T-helper 2 cell treated with Interferon-gamma antibody and Interleukin-4, amounts not matched to agents 5 μg/mL and 100 μg/mL, for 36 hours (primary cell): ENCODE data around the gene LIPA.
"Not testable (repeated sequence)": the region's sequence is repeated elsewhere in the genome, so short reads cannot be mapped to it uniquely, and the experiment has no call there.

ENCODE experiments used
- DNase-seq: peaks from one replicate; pipeline ENCODE4 v3.0.0; 2021; ENCODE audit warnings: low spot score
- H3K27ac Mint-ChIP-seq: one replicate; pipeline ENCODE4 v1.8.0; 2021; ENCODE audit warnings: mild to moderate bottlenecking, mixed read lengths
- H3K27me3 Mint-ChIP-seq: one replicate; pipeline ENCODE4 v1.8.0; 2021; ENCODE audit warnings: low read depth, mixed read lengths
- H3K36me3 Mint-ChIP-seq: one replicate; pipeline ENCODE4 v1.8.0; 2021; ENCODE audit warnings: low read depth, mixed read lengths
- H3K4me1 Mint-ChIP-seq: one replicate; pipeline ENCODE4 v1.8.0; 2021; ENCODE audit warnings: low read depth, mixed read lengths
- H3K4me3 Mint-ChIP-seq: one replicate; pipeline ENCODE4 v1.8.0; 2022; ENCODE audit warnings: mild to moderate bottlenecking, moderate library complexity, mixed read lengths
- H3K9me3 Mint-ChIP-seq: one replicate; pipeline ENCODE4 v1.8.0; 2021; ENCODE audit warnings: mixed read lengths

The LIPA gene

DNA sequence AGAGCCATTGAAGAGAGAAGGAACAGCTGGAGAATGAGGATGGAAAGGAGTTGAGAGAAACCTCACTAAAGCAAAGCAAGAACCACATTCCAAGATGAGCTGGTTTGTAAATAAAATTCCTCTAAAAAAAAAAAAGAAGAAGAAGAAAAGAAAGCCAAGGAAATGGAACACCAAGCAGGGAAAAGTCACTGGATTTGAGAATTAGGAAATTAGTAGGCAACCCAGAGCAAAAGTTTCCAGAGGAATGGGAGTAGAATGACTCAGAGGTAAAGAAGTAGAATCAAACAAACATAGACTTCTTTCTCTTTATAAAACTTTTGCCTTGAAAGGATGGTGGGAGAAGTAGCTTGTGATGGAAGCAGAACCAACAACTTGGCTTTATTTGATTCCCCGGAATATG is 48.3 kb downstream of the LIPA start:
- no peak overlapping the region for H3K4me3 Mint-ChIP-seq
- no peaks in the 10 kb centered on the region for H3K36me3 Mint-ChIP-seq
- H3K4me1 Mint-ChIP-seq = peaks cover 7% of the 10 kb centered on the region
- H3K27ac Mint-ChIP-seq = no peak overlapping the region
- no peaks in the 10 kb centered on the region for H3K9me3 Mint-ChIP-seq
- H3K27me3 Mint-ChIP-seq = peaks cover 19% of the 10 kb centered on the region
- DNase-seq = no peak

DNA sequence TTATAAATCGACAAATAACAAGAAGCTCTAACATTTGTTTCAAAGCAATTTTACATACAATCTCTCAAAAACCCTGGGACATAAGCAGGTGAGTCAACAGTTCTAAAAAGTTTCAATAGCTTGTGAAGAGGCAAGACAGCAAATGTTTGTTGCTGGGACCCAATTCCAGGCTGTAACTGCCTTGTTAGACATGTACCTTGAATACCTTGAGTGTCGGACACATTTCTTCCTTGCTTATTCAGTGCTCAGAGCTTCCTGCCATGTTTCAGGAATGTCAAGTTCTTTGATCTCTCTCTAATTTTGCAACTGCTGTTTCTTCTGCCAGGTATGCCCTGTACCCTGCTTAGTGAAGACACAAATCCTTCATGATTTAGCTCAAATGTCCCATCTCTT is 49.5 kb downstream of the LIPA start:
- Mint-ChIP-seq H3K27ac (no peak overlapping the region), H3K4me3 (no peak overlapping the region), H3K4me1 (peaks cover 7% of the 10 kb centered on the region), H3K36me3 (no peaks in the 10 kb centered on the region), H3K27me3 (peaks cover 13% of the 10 kb centered on the region), H3K9me3 (no peaks in the 10 kb centered on the region)
- no peak for DNase-seq

- no peak for DNase-seq
- Mint-ChIP-seq H3K9me3 (no peaks in the 10 kb centered on the region), H3K27ac (no peak overlapping the region), H3K4me3 (no peak overlapping the region), H3K36me3 (no peaks in the 10 kb centered on the region), H3K27me3 (peaks cover 13% of the 10 kb centered on the region), H3K4me1 (peaks cover 3% of the 10 kb centered on the region)
Measured at GRCh38 chr10:89201345-89202032, 50.1 kb downstream of the LIPA start.

DNA sequence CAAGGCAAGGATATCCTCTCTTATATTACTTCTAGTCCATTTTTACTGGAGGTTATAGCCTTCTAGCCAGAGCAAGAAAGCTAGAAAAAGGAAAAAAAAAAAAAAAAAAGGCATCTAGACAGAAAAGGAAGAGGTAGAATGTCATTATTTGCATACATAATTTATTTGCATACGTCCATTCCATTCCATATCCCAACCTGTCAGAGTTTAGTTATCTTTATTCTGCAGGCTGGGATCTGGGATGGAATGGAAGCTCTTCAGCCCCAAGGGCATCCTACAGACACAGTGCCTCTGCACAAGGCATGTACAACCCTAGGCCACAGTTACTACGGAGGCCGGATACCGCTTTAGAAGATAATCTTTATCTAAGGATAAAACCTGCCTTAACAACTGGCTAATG is 54.1 kb downstream of the LIPA start:
- H3K4me3 Mint-ChIP-seq = no peak overlapping the region

DNA sequence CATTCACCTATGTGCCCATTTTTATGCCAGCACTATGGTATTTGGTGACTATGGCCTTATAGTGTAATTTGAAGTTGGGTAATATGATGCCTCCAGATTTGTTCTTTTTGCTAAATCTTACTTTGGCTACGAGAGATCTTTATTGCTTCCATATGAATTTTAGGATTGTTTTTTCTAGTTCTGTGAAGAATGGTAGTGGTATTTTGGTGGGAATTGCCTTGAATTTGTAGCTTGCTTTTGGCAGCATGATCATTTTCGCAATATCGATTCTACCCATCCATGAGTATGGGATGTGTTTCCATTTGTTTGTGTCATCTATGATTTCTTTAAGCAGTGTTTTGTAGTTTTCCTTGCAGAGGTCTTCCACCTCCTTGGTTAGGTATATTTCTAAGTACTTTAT is 60.3 kb downstream of the LIPA start:
- H3K4me3 Mint-ChIP-seq, H3K9me3 Mint-ChIP-seq, H3K36me3 Mint-ChIP-seq, DNase-seq, H3K27ac Mint-ChIP-seq, H3K4me1 Mint-ChIP-seq: not testable (repeated sequence)
- peaks cover 17% of the 10 kb centered on the region for H3K27me3 Mint-ChIP-seq

More for the DNA sequence above, 54.1 kb downstream of the LIPA start:
- Mint-ChIP-seq H3K36me3 (no peaks in the 10 kb centered on the region), H3K27ac (no peak overlapping the region), H3K9me3 (no peaks in the 10 kb centered on the region), H3K27me3 (peaks cover 23% of the 10 kb centered on the region), H3K4me1 (peaks cover 5% of the 10 kb centered on the region)
- DNase-seq = no peak

- peaks cover 8% of the 10 kb centered on the region for H3K4me1 Mint-ChIP-seq
- DNase-seq = no peak
- H3K27ac Mint-ChIP-seq = no peak overlapping the region
- no peaks in the 10 kb centered on the region for H3K36me3 Mint-ChIP-seq
- no peaks in the 10 kb centered on the region for H3K9me3 Mint-ChIP-seq
- H3K27me3 Mint-ChIP-seq = peaks cover 15% of the 10 kb centered on the region
- H3K4me3 Mint-ChIP-seq = no peak overlapping the region
Measured at GRCh38 chr10:89189211-89189734, 62.3 kb downstream of the LIPA start.

DNA sequence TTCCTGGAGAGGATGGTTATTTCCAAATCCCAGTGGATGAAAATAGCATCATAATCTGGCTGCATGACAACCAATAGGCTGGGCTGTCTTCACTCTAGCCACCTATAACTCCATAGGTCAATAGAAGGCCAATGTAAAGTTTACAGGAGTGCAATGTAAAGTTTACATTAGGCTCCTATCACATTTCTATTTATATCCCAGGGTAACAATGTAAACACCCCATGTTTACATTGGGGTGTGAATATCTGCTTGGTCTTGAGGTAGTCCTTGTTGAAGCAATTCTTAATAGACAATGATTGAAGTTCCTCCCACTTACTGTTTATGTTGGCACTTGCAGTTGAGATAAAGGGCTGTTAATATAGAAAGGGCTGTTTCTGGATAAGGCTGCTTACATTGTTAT is 65.9 kb downstream of the LIPA start:
- H3K27me3 Mint-ChIP-seq = peaks cover 8% of the 10 kb centered on the region
- no peak for DNase-seq
- H3K36me3 Mint-ChIP-seq = no peaks in the 10 kb centered on the region
- H3K4me3 Mint-ChIP-seq = no peak overlapping the region
- H3K4me1 Mint-ChIP-seq = peaks cover 3% of the 10 kb centered on the region
- H3K27ac Mint-ChIP-seq = no peak overlapping the region
- H3K9me3 Mint-ChIP-seq = no peaks in the 10 kb centered on the region

DNA sequence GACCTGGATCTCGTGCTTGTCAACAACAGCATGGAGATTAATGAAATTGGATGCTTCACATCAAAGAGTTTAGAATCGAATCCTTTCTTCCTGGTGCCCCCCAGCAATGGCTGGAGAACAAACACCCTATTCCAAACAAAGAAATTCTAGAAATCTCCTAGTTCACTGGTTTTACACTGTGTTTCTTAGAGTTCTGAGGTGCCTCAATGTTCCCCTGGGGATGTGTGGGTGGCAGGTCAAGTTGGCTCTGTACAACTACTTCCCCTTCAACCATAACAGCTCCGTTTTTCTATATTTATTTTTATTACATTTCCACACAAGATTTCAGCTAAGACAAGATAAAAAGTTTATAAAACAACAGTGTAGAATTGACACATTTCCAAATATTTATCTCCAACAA is 66.9 kb downstream of the LIPA start:
- DNase-seq = no peak
- H3K27ac Mint-ChIP-seq = no peak overlapping the region
- peaks cover 5% of the 10 kb centered on the region for H3K27me3 Mint-ChIP-seq
- H3K9me3 Mint-ChIP-seq = no peaks in the 10 kb centered on the region
- H3K4me1 Mint-ChIP-seq = peaks cover 3% of the 10 kb centered on the region
- no peaks in the 10 kb centered on the region for H3K36me3 Mint-ChIP-seq
- no peak overlapping the region for H3K4me3 Mint-ChIP-seq

- Mint-ChIP-seq H3K36me3 (no peaks in the 10 kb centered on the region), H3K9me3 (no peaks in the 10 kb centered on the region), H3K27ac (no peak overlapping the region), H3K27me3 (peaks cover 5% of the 10 kb centered on the region), H3K4me3 (no peak overlapping the region), H3K4me1 (peaks cover 3% of the 10 kb centered on the region)
- DNase-seq = no peak
Measured at GRCh38 chr10:89183571-89183970, 68.0 kb downstream of the LIPA start.

- no peak overlapping the region for H3K4me3 Mint-ChIP-seq
- H3K4me1 Mint-ChIP-seq = peaks cover 3% of the 10 kb centered on the region
- H3K27ac Mint-ChIP-seq = no peak overlapping the region
- H3K9me3 Mint-ChIP-seq = no peaks in the 10 kb centered on the region
- no peaks in the 10 kb centered on the region for H3K36me3 Mint-ChIP-seq
- peaks cover 5% of the 10 kb centered on the region for H3K27me3 Mint-ChIP-seq
- DNase-seq = no peak
Measured at GRCh38 chr10:89182894-89183293, 68.7 kb downstream of the LIPA start.

DNA sequence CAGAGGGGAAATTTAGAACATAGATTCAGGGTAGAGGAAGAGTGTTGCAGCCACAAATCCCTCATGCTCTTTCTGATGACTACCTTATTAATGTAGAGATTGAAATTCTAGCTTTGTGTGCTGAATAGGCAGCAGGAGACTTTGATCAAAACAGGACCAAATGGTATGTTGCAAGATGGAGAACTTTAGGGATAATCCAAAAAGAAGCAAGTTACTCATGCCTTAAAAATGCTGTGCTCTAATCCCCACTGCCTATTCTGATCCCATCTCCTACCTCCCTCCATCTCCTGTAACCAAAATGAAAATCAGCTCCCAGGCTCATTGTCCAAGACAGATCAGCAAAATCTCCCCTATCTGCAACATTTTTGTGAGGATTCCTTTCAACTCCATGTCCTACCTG is 75.8 kb downstream of the LIPA start:
- H3K9me3 Mint-ChIP-seq = no peaks in the 10 kb centered on the region
- no peaks in the 10 kb centered on the region for H3K36me3 Mint-ChIP-seq
- peaks cover 31% of the 10 kb centered on the region for H3K27me3 Mint-ChIP-seq
- peaks cover 2% of the 10 kb centered on the region for H3K4me1 Mint-ChIP-seq
- no peak for DNase-seq
- no peak overlapping the region for H3K4me3 Mint-ChIP-seq
- H3K27ac Mint-ChIP-seq = no peak overlapping the region

DNA sequence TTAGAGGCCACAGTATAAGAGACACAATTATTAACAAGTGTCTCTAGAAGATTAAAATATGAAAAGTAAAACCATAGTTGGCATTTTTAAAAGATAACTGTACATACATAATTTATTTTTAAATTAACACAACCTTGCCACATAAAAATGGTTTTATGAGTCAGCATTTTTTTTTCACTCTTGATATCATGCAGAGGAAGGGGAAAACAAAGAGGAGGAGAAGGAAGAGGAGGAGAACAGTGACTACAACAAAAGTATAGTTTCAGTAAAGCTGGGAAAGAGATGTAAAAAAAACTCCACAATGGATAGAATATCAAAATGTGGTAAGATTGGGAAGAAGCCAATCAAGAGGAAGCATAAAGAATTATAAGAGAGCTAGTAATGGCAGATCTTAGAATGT is 78.5 kb downstream of the LIPA start:
- H3K9me3 Mint-ChIP-seq = no peaks in the 10 kb centered on the region
- H3K36me3 Mint-ChIP-seq = no peaks in the 10 kb centered on the region
- H3K27me3 Mint-ChIP-seq = peaks cover 45% of the 10 kb centered on the region
- no peak overlapping the region for H3K4me3 Mint-ChIP-seq
- DNase-seq = no peak
- H3K27ac Mint-ChIP-seq = no peak overlapping the region
- H3K4me1 Mint-ChIP-seq = peaks cover 2% of the 10 kb centered on the region

- peaks cover 45% of the 10 kb centered on the region for H3K27me3 Mint-ChIP-seq
- H3K4me1 Mint-ChIP-seq = peaks cover 2% of the 10 kb centered on the region
- DNase-seq = no peak
- no peaks in the 10 kb centered on the region for H3K9me3 Mint-ChIP-seq
- H3K4me3 Mint-ChIP-seq = no peak overlapping the region
- no peaks in the 10 kb centered on the region for H3K36me3 Mint-ChIP-seq
- H3K27ac Mint-ChIP-seq = no peak overlapping the region
Measured at GRCh38 chr10:89171996-89172395, 79.6 kb downstream of the LIPA start.

GRCh38 chr10:89171263-89171872 is 80.2 kb downstream of the LIPA start:
- no peak for DNase-seq
- H3K4me1 Mint-ChIP-seq = peaks cover 2% of the 10 kb centered on the region
- no peak overlapping the region for H3K4me3 Mint-ChIP-seq
- no peaks in the 10 kb centered on the region for H3K36me3 Mint-ChIP-seq
- no peaks in the 10 kb centered on the region for H3K9me3 Mint-ChIP-seq
- no peak overlapping the region for H3K27ac Mint-ChIP-seq
- H3K27me3 Mint-ChIP-seq = peaks cover 50% of the 10 kb centered on the region
